ENCODE data around the gene PDRG1. TPM values are rescaled to one million over a fixed set of nuclear protein-coding genes. Genes with fewer than 3 reads are reported as not detected.

Gene PDRG1
- total RNA-seq, 3 donors from 2014 or later = 9.2 to 10.0 (median 9.9) TPM

- TF ChIP-seq, protein P1, sequence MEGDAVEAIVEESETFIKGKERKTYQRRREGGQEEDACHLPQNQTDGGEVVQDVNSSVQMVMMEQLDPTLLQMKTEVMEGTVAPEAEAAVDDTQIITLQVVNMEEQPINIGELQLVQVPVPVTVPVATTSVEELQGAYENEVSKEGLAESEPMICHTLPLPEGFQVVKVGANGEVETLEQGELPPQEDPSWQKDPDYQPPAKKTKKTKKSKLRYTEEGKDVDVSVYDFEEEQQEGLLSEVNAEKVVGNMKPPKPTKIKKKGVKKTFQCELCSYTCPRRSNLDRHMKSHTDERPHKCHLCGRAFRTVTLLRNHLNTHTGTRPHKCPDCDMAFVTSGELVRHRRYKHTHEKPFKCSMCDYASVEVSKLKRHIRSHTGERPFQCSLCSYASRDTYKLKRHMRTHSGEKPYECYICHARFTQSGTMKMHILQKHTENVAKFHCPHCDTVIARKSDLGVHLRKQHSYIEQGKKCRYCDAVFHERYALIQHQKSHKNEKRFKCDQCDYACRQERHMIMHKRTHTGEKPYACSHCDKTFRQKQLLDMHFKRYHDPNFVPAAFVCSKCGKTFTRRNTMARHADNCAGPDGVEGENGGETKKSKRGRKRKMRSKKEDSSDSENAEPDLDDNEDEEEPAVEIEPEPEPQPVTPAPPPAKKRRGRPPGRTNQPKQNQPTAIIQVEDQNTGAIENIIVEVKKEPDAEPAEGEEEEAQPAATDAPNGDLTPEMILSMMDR (IDR thresholded peaks at IDR 0.05) = no peak
- Histone ChIP-seq H3K4me3 (no peak overlapping the region), H3K36me3 (ENCODE audit: low read depth) (no peaks in the 10 kb centered on the region), H3K4me1 (ENCODE audit: low read depth) (no peaks in the 10 kb centered on the region), H3K9me3 (no peaks in the 10 kb centered on the region)
- intact Hi-C loops (cut with DNase I, micrococcal nuclease) = no loop called here
- no peak for DNase-seq
- no peak for ATAC-seq
Observed at GRCh38 chr20:31926493-31926892, 25.4 kb downstream of the PDRG1 start.

- H3K9me3 ChIP-seq = no peaks in the 10 kb centered on the region
- TF ChIP-seq, protein P1 (IDR thresholded peaks at IDR 0.05) = no peak
- no peak for ATAC-seq
- H3K4me1 ChIP-seq (ENCODE audit: low read depth) = no peaks in the 10 kb centered on the region
- H3K36me3 ChIP-seq (ENCODE audit: low read depth) = no peaks in the 10 kb centered on the region
- intact Hi-C loops (cut with DNase I, micrococcal nuclease) = no loop called here
- DNase-seq = no peak
- H3K4me3 ChIP-seq = no peak overlapping the region
Observed at GRCh38 chr20:31925631-31926030, 26.2 kb downstream of the PDRG1 start.

DNA sequence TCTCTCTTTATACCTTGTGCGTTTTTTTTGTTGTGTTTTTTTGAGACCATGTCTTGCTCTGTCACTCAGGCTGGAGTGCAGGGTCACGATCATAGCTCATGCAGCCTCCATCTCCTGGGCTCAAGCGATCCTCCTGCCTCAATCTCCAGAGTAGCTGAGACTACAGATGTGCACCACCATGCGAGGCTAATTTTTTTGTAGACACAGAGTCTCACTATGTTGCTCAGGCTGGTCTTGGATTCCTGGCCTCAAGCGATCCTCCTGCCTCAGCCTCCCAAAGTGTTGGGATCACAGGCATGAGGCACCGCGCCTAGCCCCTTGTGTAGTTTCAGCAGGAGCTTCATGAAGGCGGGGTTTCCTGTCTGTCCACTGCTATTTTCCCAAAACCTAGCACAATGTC is 27.3 kb downstream of the PDRG1 start:
- DNase-seq (no peak), ATAC-seq (no peak)
- no peaks in the 10 kb centered on the region for H3K9me3 ChIP-seq
- TF ChIP-seq, protein P1 (IDR thresholded peaks at IDR 0.05) = no peak
- intact Hi-C loops (cut with DNase I, micrococcal nuclease) = no loop called here
- no peak overlapping the region for H3K4me3 ChIP-seq
- no peaks in the 10 kb centered on the region for H3K36me3 ChIP-seq (ENCODE audit: low read depth)
- H3K4me1 ChIP-seq (ENCODE audit: low read depth) = no peaks in the 10 kb centered on the region

GRCh38 chr20:31923388-31924331 is 28.2 kb downstream of the PDRG1 start:
- ATAC-seq (no peak), DNase-seq (no peak)
- H3K4me1 ChIP-seq (ENCODE audit: low read depth) = no peaks in the 10 kb centered on the region
- H3K36me3 ChIP-seq (ENCODE audit: low read depth) = no peaks in the 10 kb centered on the region
- intact Hi-C loops (cut with DNase I, micrococcal nuclease) = no loop called here
- H3K9me3 ChIP-seq = no peaks in the 10 kb centered on the region
- TF ChIP-seq, protein P1 (IDR thresholded peaks at IDR 0.05) = no peak
- H3K4me3 ChIP-seq = no peak overlapping the region

GRCh38 chr20:31922588-31922987 is 29.3 kb downstream of the PDRG1 start:
- Histone ChIP-seq H3K4me3 (no peak overlapping the region), H3K36me3 (ENCODE audit: low read depth) (no peaks in the 10 kb centered on the region), H3K9me3 (no peaks in the 10 kb centered on the region), H3K4me1 (ENCODE audit: low read depth) (no peaks in the 10 kb centered on the region)
- intact Hi-C loops (cut with DNase I, micrococcal nuclease) = no loop called here
- no peak for DNase-seq
- no peak for ATAC-seq
- TF ChIP-seq, protein P1 (IDR thresholded peaks at IDR 0.05) = no peak

Data from mucosa of descending colon (tissue), 3 donors.